ENCODE measurements around the gene PBX3. TPM values are rescaled to one million over a fixed set of nuclear protein-coding genes. Genes with fewer than 3 reads are reported as not detected.
"Not testable (repeated sequence)": the region's sequence is repeated elsewhere in the genome, so short reads cannot be mapped to it uniquely, and the experiment has no call there.

Gene PBX3
- total and polyA plus RNA-seq, 4 donors, result 7.3 to 18.9 (median 11.1) TPM

DNA sequence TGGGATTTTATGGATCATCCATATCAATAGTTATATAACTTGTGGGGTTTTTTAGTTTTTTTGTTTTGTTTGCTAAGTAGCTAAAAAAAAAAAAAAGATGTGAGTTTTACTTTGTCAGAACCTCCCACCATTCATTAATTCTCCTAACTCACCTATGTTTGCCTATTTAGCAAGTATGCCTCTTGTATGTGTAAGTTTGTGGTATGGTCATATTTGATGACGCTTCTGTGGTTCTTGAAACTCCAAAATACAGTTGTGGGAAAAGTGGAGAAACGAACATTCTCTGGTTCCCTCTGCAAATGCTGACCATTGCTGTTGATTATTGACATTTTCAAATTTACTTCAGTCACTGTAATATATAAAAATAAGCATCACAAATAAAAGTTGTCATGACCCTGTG, 75.7 kb downstream of the PBX3 start:
- H3K36me3 ChIP-seq (ENCODE audit: control insufficient read depth in 4 of 4, insufficient read depth in 3 of 4, low read depth in 1 of 4, low read length in 3 of 4), result no peaks in the 10 kb centered on the region
- DNase-seq (ENCODE audit: low spot score), result no peak
- no peak overlapping the region for H3K4me3 ChIP-seq (ENCODE audit: low read depth in 1 of 3, low read length in 3 of 3)
- TF ChIP-seq NR2F2 (IDR thresholded peaks at IDR 0.05) (no peak), YY1 (IDR thresholded peaks at IDR 0.05) (no peak), FOXA2 (IDR thresholded peaks at IDR 0.05) (no peak), RAD21 (IDR thresholded peaks at IDR 0.05) (no peak), RXRA (IDR thresholded peaks at IDR 0.05) (no peak), HNF4A (conservative IDR thresholded peaks at IDR 0.05) (no peak), TAF1 (conservative IDR thresholded peaks at IDR 0.05) (no peak), FOXA1 (IDR thresholded peaks at IDR 0.05) (no peak), JUND (IDR thresholded peaks at IDR 0.05) (no peak), GABPA (IDR thresholded peaks at IDR 0.05 in 1 of 2, conservative IDR thresholded peaks at IDR 0.05 in 1 of 2) (no peak), SP1 (IDR thresholded peaks at IDR 0.05) (no peak), HNF4G (IDR thresholded peaks at IDR 0.05) (no peak), EGR1 (IDR thresholded peaks at IDR 0.05; ENCODE audit: low read depth in 2 of 2) (no peak)
- TF ChIP-seq, protein P1, sequence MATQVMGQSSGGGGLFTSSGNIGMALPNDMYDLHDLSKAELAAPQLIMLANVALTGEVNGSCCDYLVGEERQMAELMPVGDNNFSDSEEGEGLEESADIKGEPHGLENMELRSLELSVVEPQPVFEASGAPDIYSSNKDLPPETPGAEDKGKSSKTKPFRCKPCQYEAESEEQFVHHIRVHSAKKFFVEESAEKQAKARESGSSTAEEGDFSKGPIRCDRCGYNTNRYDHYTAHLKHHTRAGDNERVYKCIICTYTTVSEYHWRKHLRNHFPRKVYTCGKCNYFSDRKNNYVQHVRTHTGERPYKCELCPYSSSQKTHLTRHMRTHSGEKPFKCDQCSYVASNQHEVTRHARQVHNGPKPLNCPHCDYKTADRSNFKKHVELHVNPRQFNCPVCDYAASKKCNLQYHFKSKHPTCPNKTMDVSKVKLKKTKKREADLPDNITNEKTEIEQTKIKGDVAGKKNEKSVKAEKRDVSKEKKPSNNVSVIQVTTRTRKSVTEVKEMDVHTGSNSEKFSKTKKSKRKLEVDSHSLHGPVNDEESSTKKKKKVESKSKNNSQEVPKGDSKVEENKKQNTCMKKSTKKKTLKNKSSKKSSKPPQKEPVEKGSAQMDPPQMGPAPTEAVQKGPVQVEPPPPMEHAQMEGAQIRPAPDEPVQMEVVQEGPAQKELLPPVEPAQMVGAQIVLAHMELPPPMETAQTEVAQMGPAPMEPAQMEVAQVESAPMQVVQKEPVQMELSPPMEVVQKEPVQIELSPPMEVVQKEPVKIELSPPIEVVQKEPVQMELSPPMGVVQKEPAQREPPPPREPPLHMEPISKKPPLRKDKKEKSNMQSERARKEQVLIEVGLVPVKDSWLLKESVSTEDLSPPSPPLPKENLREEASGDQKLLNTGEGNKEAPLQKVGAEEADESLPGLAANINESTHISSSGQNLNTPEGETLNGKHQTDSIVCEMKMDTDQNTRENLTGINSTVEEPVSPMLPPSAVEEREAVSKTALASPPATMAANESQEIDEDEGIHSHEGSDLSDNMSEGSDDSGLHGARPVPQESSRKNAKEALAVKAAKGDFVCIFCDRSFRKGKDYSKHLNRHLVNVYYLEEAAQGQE (IDR thresholded peaks at IDR 0.05), result no peak
- TF ChIP-seq, protein P2, sequence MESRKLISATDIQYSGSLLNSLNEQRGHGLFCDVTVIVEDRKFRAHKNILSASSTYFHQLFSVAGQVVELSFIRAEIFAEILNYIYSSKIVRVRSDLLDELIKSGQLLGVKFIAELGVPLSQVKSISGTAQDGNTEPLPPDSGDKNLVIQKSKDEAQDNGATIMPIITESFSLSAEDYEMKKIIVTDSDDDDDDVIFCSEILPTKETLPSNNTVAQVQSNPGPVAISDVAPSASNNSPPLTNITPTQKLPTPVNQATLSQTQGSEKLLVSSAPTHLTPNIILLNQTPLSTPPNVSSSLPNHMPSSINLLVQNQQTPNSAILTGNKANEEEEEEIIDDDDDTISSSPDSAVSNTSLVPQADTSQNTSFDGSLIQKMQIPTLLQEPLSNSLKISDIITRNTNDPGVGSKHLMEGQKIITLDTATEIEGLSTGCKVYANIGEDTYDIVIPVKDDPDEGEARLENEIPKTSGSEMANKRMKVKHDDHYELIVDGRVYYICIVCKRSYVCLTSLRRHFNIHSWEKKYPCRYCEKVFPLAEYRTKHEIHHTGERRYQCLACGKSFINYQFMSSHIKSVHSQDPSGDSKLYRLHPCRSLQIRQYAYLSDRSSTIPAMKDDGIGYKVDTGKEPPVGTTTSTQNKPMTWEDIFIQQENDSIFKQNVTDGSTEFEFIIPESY (IDR thresholded peaks at IDR 0.05), result no peak
- TF ChIP-seq, protein P3, sequence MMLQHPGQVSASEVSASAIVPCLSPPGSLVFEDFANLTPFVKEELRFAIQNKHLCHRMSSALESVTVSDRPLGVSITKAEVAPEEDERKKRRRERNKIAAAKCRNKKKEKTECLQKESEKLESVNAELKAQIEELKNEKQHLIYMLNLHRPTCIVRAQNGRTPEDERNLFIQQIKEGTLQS (IDR thresholded peaks at IDR 0.05), result no peak
- TF ChIP-seq, protein P4, sequence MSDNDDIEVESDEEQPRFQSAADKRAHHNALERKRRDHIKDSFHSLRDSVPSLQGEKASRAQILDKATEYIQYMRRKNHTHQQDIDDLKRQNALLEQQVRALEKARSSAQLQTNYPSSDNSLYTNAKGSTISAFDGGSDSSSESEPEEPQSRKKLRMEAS (IDR thresholded peaks at IDR 0.05), result no peak
- TF ChIP-seq, protein P5, sequence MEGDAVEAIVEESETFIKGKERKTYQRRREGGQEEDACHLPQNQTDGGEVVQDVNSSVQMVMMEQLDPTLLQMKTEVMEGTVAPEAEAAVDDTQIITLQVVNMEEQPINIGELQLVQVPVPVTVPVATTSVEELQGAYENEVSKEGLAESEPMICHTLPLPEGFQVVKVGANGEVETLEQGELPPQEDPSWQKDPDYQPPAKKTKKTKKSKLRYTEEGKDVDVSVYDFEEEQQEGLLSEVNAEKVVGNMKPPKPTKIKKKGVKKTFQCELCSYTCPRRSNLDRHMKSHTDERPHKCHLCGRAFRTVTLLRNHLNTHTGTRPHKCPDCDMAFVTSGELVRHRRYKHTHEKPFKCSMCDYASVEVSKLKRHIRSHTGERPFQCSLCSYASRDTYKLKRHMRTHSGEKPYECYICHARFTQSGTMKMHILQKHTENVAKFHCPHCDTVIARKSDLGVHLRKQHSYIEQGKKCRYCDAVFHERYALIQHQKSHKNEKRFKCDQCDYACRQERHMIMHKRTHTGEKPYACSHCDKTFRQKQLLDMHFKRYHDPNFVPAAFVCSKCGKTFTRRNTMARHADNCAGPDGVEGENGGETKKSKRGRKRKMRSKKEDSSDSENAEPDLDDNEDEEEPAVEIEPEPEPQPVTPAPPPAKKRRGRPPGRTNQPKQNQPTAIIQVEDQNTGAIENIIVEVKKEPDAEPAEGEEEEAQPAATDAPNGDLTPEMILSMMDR (IDR thresholded peaks at IDR 0.05; ENCODE audit: low read depth, low read length, missing input control), result no peak
- 81% methylated on average over 2 of the region's 2 CpGs for WGBS
- H3K9me3 ChIP-seq (ENCODE audit: control insufficient read depth in 4 of 4, low read length in 3 of 4), result no peaks in the 10 kb centered on the region
- H3K27me3 ChIP-seq (ENCODE audit: control insufficient read depth in 4 of 4, insufficient read depth in 4 of 4, low read length in 3 of 4), result no peaks in the 10 kb centered on the region
- H3K4me1 ChIP-seq (ENCODE audit: control insufficient read depth in 4 of 4, insufficient read depth in 4 of 4, low read length in 3 of 4), result peaks cover 2 to 9% (median 4%) of the 10 kb centered on the region in 4 donors
- H3K27ac ChIP-seq (ENCODE audit: low read depth in 1 of 2, low read length in 2 of 2), result no peak overlapping the region
- H3K9ac ChIP-seq (ENCODE audit: low read depth in 1 of 2, low read length in 2 of 2), result no peak overlapping the region

DNA sequence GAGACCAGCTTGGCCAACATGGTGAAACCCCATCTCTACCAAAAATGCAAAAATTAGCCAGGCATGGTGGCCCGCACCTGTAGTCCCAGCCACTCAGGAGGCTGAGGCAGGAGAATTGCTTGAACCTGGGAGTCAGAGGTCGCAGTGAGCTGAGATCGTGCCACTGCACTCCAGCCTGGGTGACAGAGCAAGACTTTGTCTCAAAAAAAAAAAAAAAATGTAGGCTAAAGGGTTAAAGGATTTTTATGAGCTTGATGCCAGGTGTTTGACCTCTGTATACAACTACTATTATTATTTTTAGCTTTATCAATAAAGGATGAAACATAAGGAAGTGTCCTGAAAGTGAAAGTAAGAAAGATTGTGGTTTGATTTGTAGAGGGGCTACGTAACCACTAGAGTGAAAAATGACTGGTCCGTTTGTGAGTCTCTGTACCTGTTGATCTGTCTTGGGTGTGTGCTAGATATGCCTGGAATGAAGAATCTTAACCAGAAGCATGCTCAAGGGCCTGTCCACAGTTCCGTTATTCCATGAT, 76.8 kb downstream of the PBX3 start:
- 71% methylated on average over 6 of the region's 6 CpGs for WGBS
- H3K9me3 ChIP-seq (ENCODE audit: control insufficient read depth in 4 of 4, low read length in 3 of 4); H3K27me3 ChIP-seq (ENCODE audit: control insufficient read depth in 4 of 4, insufficient read depth in 4 of 4, low read length in 3 of 4); H3K9ac ChIP-seq (ENCODE audit: low read depth in 1 of 2, low read length in 2 of 2); DNase-seq (ENCODE audit: low spot score); H3K4me1 ChIP-seq (ENCODE audit: control insufficient read depth in 4 of 4, insufficient read depth in 4 of 4, low read length in 3 of 4); H3K36me3 ChIP-seq (ENCODE audit: control insufficient read depth in 4 of 4, insufficient read depth in 3 of 4, low read depth in 1 of 4, low read length in 3 of 4): not testable (repeated sequence)
- Histone ChIP-seq H3K27ac (ENCODE audit: low read depth in 1 of 2, low read length in 2 of 2) (peak overlapping the region in 1 of 2 donors; percentile 20), H3K4me3 (ENCODE audit: low read depth in 1 of 3, low read length in 3 of 3) (peak overlapping the region in 1 of 3 donors; percentile 28)
